Cardiac fibroblast (primary cell): ENCODE data around the gene HSPB8.

Source experiments
- DNase-seq, 2 donors: peaks; one replicate each; pipeline versions ENCODE4 v3.0.0 to v3.0.0-alpha.2; 2010; ENCODE audit warnings: low read depth in 2 of 2
- H3K4me3 ChIP-seq, 2 donors: replicated peaks in 1 of 2; 1 replicate in 1 of 2; 2 replicates in 1 of 2; pipeline ENCODE4 v1.5.1; 2011; ENCODE audit warnings: low read depth in 2 of 2, low read length in 2 of 2, mild to moderate bottlenecking in 2 of 2, moderate library complexity in 1 of 2
- CTCF ChIP-seq: IDR thresholded peaks from one replicate; pipeline ENCODE4 v1.5.1; 2011; ENCODE audit warnings: low read depth, mild to moderate bottlenecking, low read length, inconsistent platforms

Gene HSPB8

GRCh38 chr12:119178544-119179334, at the start of gene HSPB8:
Gene HSPB8, plus strand, starts transcription at chr12:119178931. Its CDS starts 382 bp downstream, at chr12:119179313.
- H3K4me3 ChIP-seq = peak within 1 kb of the TSS; percentile 60 to 66
- peak; percentile 95 to 98 for DNase-seq
- no peak for TF ChIP-seq CTCF

GRCh38 chr12:119129827-119130434, 48.8 kb upstream of the HSPB8 start:
- no peak for TF ChIP-seq CTCF
- DNase-seq = no peak
- H3K4me3 ChIP-seq = no peak overlapping the region

DNA sequence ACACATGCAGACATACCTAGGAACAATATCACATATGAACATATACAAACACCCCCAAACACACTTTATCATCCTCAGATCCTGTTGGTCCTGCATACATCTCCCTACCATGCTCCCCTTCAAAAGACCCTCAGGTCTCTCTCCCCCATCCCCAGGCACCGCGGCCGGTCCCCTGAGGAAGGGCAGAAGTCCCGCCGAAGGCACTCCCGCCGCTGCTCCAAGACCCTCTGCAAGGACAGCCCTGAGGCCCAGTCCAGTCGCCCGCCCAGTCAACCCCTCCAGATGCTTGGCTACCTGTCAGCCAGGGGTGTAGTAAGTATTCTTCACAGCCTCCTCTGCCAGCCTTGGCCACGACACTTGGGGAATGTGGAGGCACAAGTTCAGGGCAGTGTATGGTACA, 48.2 kb upstream of the HSPB8 start:
- DNase-seq = no peak
- TF ChIP-seq CTCF = no peak
- no peak overlapping the region for H3K4me3 ChIP-seq

- no peak for DNase-seq
- H3K4me3 ChIP-seq = no peak overlapping the region
- TF ChIP-seq CTCF = no peak
Observed at GRCh38 chr12:119134284-119135072, 44.3 kb upstream of the HSPB8 start.

DNA sequence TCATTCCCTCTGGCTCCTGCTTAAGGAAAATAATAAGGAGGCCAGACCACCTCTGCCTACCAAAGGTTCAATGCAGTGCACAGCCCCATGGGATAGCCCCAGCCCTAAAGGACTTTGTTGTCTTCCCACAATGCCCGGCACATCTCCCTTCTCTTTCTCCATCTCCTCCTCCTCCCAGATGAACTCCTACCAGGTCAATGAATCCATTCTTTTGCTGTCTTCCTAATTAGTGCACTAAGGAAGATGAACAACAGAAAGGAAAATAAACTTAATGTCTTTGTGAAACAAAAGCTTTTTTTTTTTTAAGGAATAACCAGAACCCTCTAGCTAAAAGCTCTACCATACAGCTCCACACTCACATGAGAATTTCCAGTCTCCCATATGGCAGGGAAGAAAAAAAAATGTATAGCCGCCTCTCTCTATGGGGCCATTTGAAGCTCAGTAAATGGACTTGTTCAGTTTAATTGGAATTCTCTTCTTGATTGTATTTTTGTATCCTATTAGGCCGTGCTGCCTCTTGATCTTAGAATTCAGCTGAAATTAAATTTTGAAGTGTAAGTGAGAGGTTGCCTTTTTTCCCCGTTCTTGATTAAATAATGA, 41.8 kb upstream of the HSPB8 start:
- no peak for TF ChIP-seq CTCF
- DNase-seq = no peak
- H3K4me3 ChIP-seq = no peak overlapping the region

DNA sequence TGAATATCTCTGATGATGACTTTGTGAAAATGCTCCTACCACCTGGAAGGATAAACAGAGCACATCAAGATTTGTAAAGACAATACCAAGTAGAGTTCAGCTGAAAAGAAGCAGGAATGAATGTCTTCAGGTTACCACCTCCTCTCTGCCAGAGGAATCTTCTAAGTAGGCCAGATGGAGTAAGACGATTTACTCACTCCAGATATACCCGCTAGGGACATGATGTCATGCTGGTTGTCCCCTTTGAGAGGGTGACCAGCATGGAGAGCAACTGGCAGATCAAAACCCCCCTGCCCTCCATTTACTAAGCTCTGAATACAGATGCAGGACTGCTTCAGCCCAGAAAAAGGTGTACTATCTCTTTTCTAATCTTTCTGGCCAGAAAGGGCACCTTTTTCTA, 39.3 kb upstream of the HSPB8 start:
- no peak overlapping the region for H3K4me3 ChIP-seq
- TF ChIP-seq CTCF = no peak
- DNase-seq = no peak
